HG03521 (cell line): ENCODE data around the gene FAM83B.
"Not testable (repeated sequence)": the region's sequence is repeated elsewhere in the genome, so short reads cannot be mapped to it uniquely, and the experiment has no call there.

Source experiments
- ATAC-seq: cut with Tn5 transposase; IDR thresholded peaks from one replicate; pipeline ENCODE4 v1.9.1; 2021; ENCODE audit warnings: mild to moderate bottlenecking, moderate library complexity; ENCODE audit not compliant: unreplicated experiment

FAM83B gene

DNA sequence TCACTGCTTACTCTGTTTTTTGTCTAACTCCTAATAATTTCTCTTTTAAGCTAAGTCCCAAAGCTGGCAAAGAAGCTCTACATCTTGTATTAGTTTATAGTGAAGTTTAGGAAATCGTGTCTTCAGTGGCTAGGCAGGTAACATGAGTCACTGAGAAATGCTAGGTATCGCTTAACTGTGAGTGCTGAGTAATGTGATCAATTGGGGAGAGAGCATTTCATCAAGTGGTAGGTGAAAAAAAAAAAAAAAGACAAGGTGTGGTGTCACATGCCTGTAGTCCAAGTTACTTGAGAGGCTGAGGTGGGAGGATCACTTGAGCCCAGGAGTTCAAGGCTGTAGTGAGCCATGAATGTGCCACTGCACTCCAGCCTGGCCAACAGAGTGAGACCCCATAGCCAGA, 125.3 kb downstream of the FAM83B start:
- ATAC-seq, result no peak

DNA sequence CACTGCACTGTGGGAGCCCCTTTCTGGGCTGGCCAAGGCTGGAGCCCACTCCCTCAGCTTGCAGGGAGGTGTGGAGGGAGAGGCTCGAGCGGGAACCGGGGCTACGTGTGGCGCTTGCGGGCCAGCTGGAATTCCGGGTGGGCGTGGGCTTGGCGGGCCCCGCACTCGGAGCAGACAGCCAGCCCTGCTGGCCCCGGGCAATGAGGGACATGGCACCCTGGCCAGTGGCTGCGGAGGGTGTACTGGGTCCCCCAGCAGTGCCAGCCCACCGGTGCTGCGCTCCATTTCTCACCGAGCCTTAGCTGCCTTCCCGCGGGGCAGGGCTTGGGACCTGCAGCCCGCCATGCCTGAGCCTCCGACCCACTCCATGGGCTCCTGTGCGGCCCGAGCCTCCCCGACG, 132.6 kb downstream of the FAM83B start:
- ATAC-seq, result not testable (repeated sequence)

DNA sequence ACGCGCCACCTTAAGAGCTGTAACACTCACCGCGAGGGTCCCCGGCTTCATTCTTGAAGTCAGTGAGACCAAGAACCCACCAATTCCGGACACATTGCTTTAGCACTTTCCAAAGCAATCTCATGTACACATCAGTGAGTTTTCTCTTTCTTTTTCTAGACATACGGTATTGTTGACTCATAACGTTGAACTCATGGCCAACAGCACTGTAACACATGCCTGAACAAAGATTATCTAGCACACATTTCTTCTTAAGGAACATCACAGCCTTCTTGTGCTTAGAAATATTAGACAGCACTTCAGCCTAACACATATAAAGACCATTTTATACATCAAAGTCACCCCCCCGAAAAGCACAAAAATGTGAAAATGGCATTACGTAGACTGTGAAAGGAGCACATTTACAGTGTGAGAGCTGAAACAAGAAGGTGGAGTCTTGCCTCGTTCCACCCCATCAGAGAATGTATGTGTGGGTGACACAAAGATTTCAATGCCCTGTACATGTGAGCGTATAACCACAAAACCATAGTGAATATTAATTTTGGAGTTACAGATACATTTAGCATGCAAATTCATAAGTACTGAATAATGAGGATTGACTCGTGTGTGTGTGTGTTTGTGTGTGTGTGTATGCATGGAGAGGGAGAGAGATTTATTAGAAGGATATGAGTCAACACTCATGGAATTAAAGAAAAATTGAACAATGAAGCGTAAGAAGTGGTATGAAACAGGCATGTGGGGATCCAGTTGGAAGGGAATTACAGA, 134.1 kb downstream of the FAM83B start:
- no peak for ATAC-seq

DNA sequence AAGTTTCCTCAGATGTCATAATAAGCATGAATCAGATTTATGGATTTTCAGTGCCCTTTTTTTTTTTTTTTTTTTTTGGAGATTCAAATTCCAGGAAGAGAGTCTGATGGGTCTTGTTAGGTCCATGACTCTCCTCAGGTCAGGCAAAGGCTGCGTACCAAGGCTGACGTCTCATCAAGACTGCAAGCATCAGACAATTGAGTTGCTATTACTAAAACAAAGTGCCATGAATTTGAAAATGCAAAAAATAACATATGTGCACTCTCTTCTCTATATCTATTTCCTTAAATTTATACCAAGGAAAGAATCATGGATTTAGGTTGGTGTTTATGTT, 134.7 kb downstream of the FAM83B start:
- ATAC-seq, result no peak

DNA sequence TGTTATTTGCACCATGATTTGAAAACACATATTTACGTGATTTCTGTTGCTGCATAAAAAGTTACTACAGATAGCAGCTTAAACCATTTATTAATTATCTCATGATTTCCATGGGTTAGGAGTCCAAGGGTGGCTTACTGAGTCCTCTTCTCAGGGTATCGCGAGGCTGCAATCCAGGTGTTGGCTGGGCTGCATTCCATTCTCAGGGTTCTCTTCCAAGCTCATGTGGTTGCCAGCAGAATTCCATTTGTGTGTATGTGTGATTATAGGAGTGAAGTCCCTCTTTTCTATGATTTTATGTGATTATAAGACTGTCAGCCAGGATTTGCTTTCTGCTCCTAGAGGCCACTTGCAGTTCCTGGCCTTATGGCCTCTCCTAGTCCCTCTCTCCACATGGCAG, 135.1 kb downstream of the FAM83B start:
- no peak for ATAC-seq

DNA sequence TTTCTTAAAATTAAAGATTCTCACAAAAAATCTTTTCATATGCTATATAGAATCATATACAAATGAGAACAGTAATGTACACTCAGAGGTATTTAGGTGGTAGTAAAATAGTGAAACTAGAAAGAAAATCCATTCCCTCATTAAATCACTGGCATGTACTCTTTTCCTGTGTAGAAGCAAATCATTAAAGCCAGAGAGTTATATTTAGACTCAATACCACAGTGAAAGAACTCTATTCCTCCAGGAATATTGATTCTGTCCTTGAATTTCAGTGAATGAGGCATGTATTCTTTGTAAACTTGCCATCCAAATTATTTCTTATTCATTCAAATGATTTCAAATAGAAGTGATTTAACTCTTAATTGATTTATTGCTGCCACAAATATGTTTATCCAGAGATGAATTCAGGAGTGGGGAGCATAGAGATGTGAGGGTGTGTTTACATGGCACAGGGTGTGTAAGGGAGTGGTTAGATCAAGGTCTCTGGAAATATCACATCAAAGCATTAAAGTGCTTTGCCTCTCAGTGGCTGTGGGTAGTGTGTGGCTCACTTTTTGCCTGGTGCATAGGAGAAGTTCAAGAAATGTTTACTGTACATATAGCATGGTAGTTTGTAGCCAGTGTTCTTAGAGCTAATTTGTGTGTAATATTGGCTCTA, 141.2 kb downstream of the FAM83B start:
- no peak for ATAC-seq

DNA sequence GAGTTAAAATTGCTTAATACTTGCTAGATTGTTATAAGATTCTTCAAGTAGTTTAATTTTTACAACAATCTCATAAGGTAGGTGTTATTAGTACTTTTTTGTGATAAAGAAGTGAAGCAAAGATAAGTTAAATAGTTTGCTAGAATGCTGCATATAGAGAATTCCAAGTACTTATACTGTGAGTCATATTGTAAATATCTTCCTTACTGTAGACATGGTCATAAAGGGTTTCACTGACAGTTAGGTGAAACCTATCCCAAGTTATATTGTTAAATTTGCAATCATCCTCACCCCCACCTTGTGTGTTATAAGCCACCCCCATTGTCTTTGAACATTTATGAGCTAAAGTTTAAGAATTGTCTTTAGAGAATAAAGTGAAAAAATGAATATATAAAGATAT, 142.0 kb downstream of the FAM83B start:
- ATAC-seq, result no peak

DNA sequence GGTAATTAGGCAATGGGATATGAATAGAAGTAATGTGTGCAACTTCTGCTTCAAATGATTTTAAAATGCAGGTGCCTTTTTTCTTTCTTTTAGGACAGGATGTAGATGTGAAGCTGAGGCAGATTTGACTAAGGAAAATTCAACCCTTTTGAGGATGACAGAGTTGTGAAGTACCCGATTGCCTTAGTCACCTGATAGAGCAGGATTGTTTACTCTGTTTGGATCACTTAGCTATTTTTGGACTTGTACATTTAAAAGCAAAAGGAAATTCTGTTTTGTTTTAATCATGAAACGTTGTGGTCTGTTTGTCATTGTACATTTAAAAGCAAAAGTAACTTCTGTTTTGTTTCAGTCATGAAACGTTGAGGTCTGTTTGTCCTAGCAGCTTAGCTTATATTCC, 143.4 kb downstream of the FAM83B start:
- no peak for ATAC-seq
